DND-41 (cell line): ENCODE results near the gene FLRT2.

Source experiments
- ATAC-seq: fragments of 200-7000 bp; cut with Tn5 transposase; 3 replicates; pipeline ENCODE4 v1.9.1; 2021; ENCODE audit warnings: low read depth; ENCODE audit not compliant: insufficient read depth
- DNase-seq: peaks from one replicate; pipeline ENCODE4 v3.0.0-alpha.2; 2020
- H2AFZ ChIP-seq: 2 replicates; pipeline ENCODE4 v1.6.0; 2012; ENCODE audit warnings: low read depth, low read length
- H3K27ac ChIP-seq: 2 replicates; pipeline ENCODE4 v1.5.1; 2012; ENCODE audit warnings: low read length, inconsistent platforms
- H3K27me3 ChIP-seq: fragments of 200-600 bp; sonication (generic); 2 replicates; pipeline ENCODE4 v1.6.0; 2012; ENCODE audit warnings: low read length, mild to moderate bottlenecking, inconsistent platforms; ENCODE audit not compliant: insufficient read depth, poor library complexity
- H3K36me3 ChIP-seq: 2 replicates; pipeline ENCODE4 v1.5.1; 2012; ENCODE audit warnings: low read length, inconsistent platforms; ENCODE audit not compliant: insufficient read depth
- H3K4me1 ChIP-seq: 2 replicates; pipeline ENCODE4 v1.5.1; 2012; ENCODE audit warnings: mild to moderate bottlenecking, low read length; ENCODE audit not compliant: insufficient read depth
- H3K4me2 ChIP-seq: 2 replicates; pipeline ENCODE4 v1.6.0; 2012; ENCODE audit warnings: mild to moderate bottlenecking, moderate library complexity, low read length, inconsistent platforms; ENCODE audit not compliant: insufficient read depth
- H3K4me3 ChIP-seq, 2 experiments: fragments of 200-600 bp in 1 of 2; shearing (Covaris generic) in 1 of 2; 2 replicates each; pipeline ENCODE4 v1.5.1; 2012 to 2016; ENCODE audit warnings: inconsistent platforms in 2 of 2, low read length in 2 of 2, mild to moderate bottlenecking in 2 of 2, low read depth in 1 of 2, moderate library complexity in 1 of 2
- H3K79me2 ChIP-seq: 2 replicates; pipeline ENCODE4 v1.6.0; 2012; ENCODE audit warnings: low read length, inconsistent platforms; ENCODE audit not compliant: insufficient read depth
- H3K9ac ChIP-seq: 2 replicates; pipeline ENCODE4 v1.6.0; 2012; ENCODE audit warnings: low read depth, mild to moderate bottlenecking, inconsistent platforms, low read length, moderate library complexity
- H3K9me3 ChIP-seq: 2 replicates; pipeline ENCODE4 v1.5.1; 2012; ENCODE audit warnings: low read length, moderate library complexity, mild to moderate bottlenecking, inconsistent platforms; ENCODE audit not compliant: insufficient read depth, severe bottlenecking
- H4K20me1 ChIP-seq: 2 replicates; pipeline ENCODE4 v1.6.0; 2012; ENCODE audit warnings: low read length; ENCODE audit not compliant: insufficient read depth
- CTCF ChIP-seq: IDR thresholded peaks from 2 replicates; pipeline ENCODE4 v1.5.1; 2012; ENCODE audit warnings: borderline replicate concordance, low read length, moderate library complexity, mild to moderate bottlenecking; ENCODE audit not compliant: poor library complexity, severe bottlenecking; ENCODE audit errors: extremely low read depth
- EZH2 ChIP-seq: IDR thresholded peaks from 3 replicates; pipeline ENCODE4 v1.6.1; 2012; ENCODE audit warnings: borderline replicate concordance, low read depth, mild to moderate bottlenecking, moderate library complexity, low read length, inconsistent platforms; ENCODE audit not compliant: severe bottlenecking

FLRT2 gene

GRCh38 chr14:85653029-85653428 is 123.1 kb downstream of the FLRT2 start:
- Histone ChIP-seq H3K27me3 (no peaks in the 10 kb centered on the region), H4K20me1 (no peaks in the 10 kb centered on the region), H3K4me2 (no peak overlapping the region), H2AFZ (no peak overlapping the region), H3K4me1 (no peaks in the 10 kb centered on the region), H3K79me2 (no peaks in the 10 kb centered on the region), H3K9me3 (no peaks in the 10 kb centered on the region), H3K9ac (no peak overlapping the region), H3K4me3 (no peak overlapping the region), H3K27ac (no peak overlapping the region), H3K36me3 (no peaks in the 10 kb centered on the region)
- TF ChIP-seq EZH2 (no peak), CTCF (no peak)
- ATAC-seq, result no peak
- DNase-seq, result no peak

- TF ChIP-seq EZH2 (no peak), CTCF (no peak)
Measured at GRCh38 chr14:85660243-85660922, 130.4 kb downstream of the FLRT2 start.

GRCh38 chr14:85662096-85662495 is 132.2 kb downstream of the FLRT2 start:
- TF ChIP-seq CTCF (no peak), EZH2 (no peak)
- no peaks in the 10 kb centered on the region for H3K27me3 ChIP-seq
- H3K9ac ChIP-seq, result no peak overlapping the region
- H3K4me2 ChIP-seq, result no peak overlapping the region
- DNase-seq (no peak), ATAC-seq (no peak)
- H3K4me1 ChIP-seq, result no peaks in the 10 kb centered on the region
- H3K9me3 ChIP-seq, result peaks cover 3% of the 10 kb centered on the region
- H4K20me1 ChIP-seq, result no peaks in the 10 kb centered on the region
- no peaks in the 10 kb centered on the region for H3K79me2 ChIP-seq
- no peaks in the 10 kb centered on the region for H3K36me3 ChIP-seq
- no peak overlapping the region for H3K27ac ChIP-seq
- H3K4me3 ChIP-seq, result no peak overlapping the region
- no peak overlapping the region for H2AFZ ChIP-seq

More at GRCh38 chr14:85660243-85660922, 130.4 kb downstream of the FLRT2 start:
- Histone ChIP-seq H3K4me2 (no peak overlapping the region), H3K79me2 (no peaks in the 10 kb centered on the region), H3K4me3 (no peak overlapping the region), H3K9me3 (peaks cover 3% of the 10 kb centered on the region), H2AFZ (no peak overlapping the region), H3K9ac (no peak overlapping the region), H3K27ac (no peak overlapping the region), H3K27me3 (no peaks in the 10 kb centered on the region), H3K36me3 (no peaks in the 10 kb centered on the region), H4K20me1 (no peaks in the 10 kb centered on the region), H3K4me1 (no peaks in the 10 kb centered on the region)
- no peak for ATAC-seq
- DNase-seq, result no peak
